Neutrophil (primary cell): ENCODE measurements around the gene PLXDC2.

Experiments
- H3K27ac ChIP-seq: fragments of 200-600 bp; sonication (generic); 2 replicates; pipeline ENCODE4 v1.5.1; 2016; ENCODE audit warnings: mild to moderate bottlenecking, moderate library complexity
- H3K27me3 ChIP-seq: fragments of 200-600 bp; sonication (generic); 2 replicates; pipeline ENCODE4 v1.6.0; 2016; ENCODE audit warnings: mild to moderate bottlenecking
- H3K36me3 ChIP-seq: fragments of 200-600 bp; sonication (generic); 2 replicates; pipeline ENCODE4 v1.5.1; 2017
- H3K4me1 ChIP-seq, 2 experiments: fragments of 200-600 bp in 1 of 2; sonication (generic) in 1 of 2; 1 replicate in 1 of 2; 2 replicates in 1 of 2; pipeline versions ENCODE4 v1.5.1 to v1.6.1; 2013 to 2016; ENCODE audit warnings: low read depth in 1 of 2, low read length in 1 of 2, mild to moderate bottlenecking in 1 of 2, moderate library complexity in 1 of 2; ENCODE audit not compliant: control insufficient read depth in 1 of 2, insufficient read depth in 1 of 2
- H3K4me3 ChIP-seq, 2 experiments: fragments of 200-600 bp in 1 of 2; sonication (generic) in 1 of 2; 1 replicate in 1 of 2; 2 replicates in 1 of 2; pipeline ENCODE4 v1.5.1; 2013 to 2016; ENCODE audit warnings: low read depth in 1 of 2, low read length in 1 of 2, mild to moderate bottlenecking in 1 of 2, moderate library complexity in 1 of 2
- H3K9me3 ChIP-seq: fragments of 200-600 bp; sonication (generic); 2 replicates; pipeline ENCODE4 v1.5.1; 2016
- CTCF ChIP-seq: fragments of 200-600 bp; sonication (generic); IDR thresholded peaks from 2 replicates; pipeline ENCODE4 v1.5.1; 2016; ENCODE audit warnings: antibody characterized with exemption

The PLXDC2 gene

GRCh38 chr10:20005638-20006037 is 189.4 kb downstream of the PLXDC2 start:
- no peak for TF ChIP-seq CTCF
- H3K4me3 ChIP-seq, result no peak overlapping the region
- H3K27me3 ChIP-seq, result no peaks in the 10 kb centered on the region
- H3K27ac ChIP-seq, result peak overlapping the region; percentile 94
- no peaks in the 10 kb centered on the region for H3K36me3 ChIP-seq
- H3K4me1 ChIP-seq, result peaks cover 46 to 50% of the 10 kb centered on the region in 2 experiments
- no peaks in the 10 kb centered on the region for H3K9me3 ChIP-seq

- no peak overlapping the region for H3K4me3 ChIP-seq
- H3K9me3 ChIP-seq, result no peaks in the 10 kb centered on the region
- H3K4me1 ChIP-seq, result peaks cover 46 to 49% of the 10 kb centered on the region in 2 experiments
- no peak for TF ChIP-seq CTCF
- no peaks in the 10 kb centered on the region for H3K27me3 ChIP-seq
- no peaks in the 10 kb centered on the region for H3K36me3 ChIP-seq
- H3K27ac ChIP-seq, result peak overlapping the region; percentile 94
Measured at GRCh38 chr10:20006169-20006870, 190.1 kb downstream of the PLXDC2 start.

- TF ChIP-seq CTCF, result no peak
- Histone ChIP-seq H3K9me3 (no peaks in the 10 kb centered on the region), H3K36me3 (no peaks in the 10 kb centered on the region), H3K27me3 (no peaks in the 10 kb centered on the region), H3K4me3 (no peak overlapping the region), H3K4me1 (peaks cover 36 to 38% of the 10 kb centered on the region in 2 experiments), H3K27ac (no peak overlapping the region)
Measured at GRCh38 chr10:20007426-20007825, 191.2 kb downstream of the PLXDC2 start.

- TF ChIP-seq CTCF, result no peak
- peaks cover 19 to 20% of the 10 kb centered on the region in 2 experiments for H3K4me1 ChIP-seq
- H3K4me3 ChIP-seq, result no peak overlapping the region
- H3K9me3 ChIP-seq, result no peaks in the 10 kb centered on the region
- H3K27me3 ChIP-seq, result no peaks in the 10 kb centered on the region
- H3K27ac ChIP-seq, result peak overlapping the region; percentile 69
- no peaks in the 10 kb centered on the region for H3K36me3 ChIP-seq
Measured at GRCh38 chr10:20013991-20014750, 197.9 kb downstream of the PLXDC2 start.

GRCh38 chr10:20017961-20018360 is 201.7 kb downstream of the PLXDC2 start:
- Histone ChIP-seq H3K36me3 (no peaks in the 10 kb centered on the region), H3K27ac (peak overlapping the region; percentile 47), H3K27me3 (no peaks in the 10 kb centered on the region), H3K4me1 (peaks cover 26 to 27% of the 10 kb centered on the region in 2 experiments), H3K9me3 (no peaks in the 10 kb centered on the region), H3K4me3 (no peak overlapping the region)
- no peak for TF ChIP-seq CTCF
